ENCODE data around the gene DCUN1D3.

DCUN1D3 gene

GRCh38 chr16:20918486-20919239, 18.5 kb upstream of the DCUN1D3 start:
- FAIRE-seq = no peak

- FAIRE-seq = no peak
Observed at GRCh38 chr16:20916942-20917341, 16.8 kb upstream of the DCUN1D3 start.

GRCh38 chr16:20916289-20916688, 16.1 kb upstream of the DCUN1D3 start:
- no peak for FAIRE-seq

- no peak for FAIRE-seq
Observed at GRCh38 chr16:20911361-20911760, 11.2 kb upstream of the DCUN1D3 start.

GRCh38 chr16:20910781-20911321, 10.7 kb upstream of the DCUN1D3 start:
- no peak for FAIRE-seq

- FAIRE-seq = no peak
Observed at GRCh38 chr16:20906341-20907255, 6.4 kb upstream of the DCUN1D3 start.

GRCh38 chr16:20905576-20905975, 5.4 kb upstream of the DCUN1D3 start:
- FAIRE-seq = no peak

- FAIRE-seq = no peak
Observed at GRCh38 chr16:20904507-20905081, 4.4 kb upstream of the DCUN1D3 start.

- no peak for FAIRE-seq
Observed at GRCh38 chr16:20903899-20904506, 3.8 kb upstream of the DCUN1D3 start.

- FAIRE-seq = no peak
Observed at GRCh38 chr16:20903116-20903898, 3.1 kb upstream of the DCUN1D3 start.

- FAIRE-seq = no peak
Observed at GRCh38 chr16:20902426-20902825, 2.3 kb upstream of the DCUN1D3 start.

- FAIRE-seq = no peak
Observed at GRCh38 chr16:20901436-20902112, 1.4 kb upstream of the DCUN1D3 start.

- no peak for FAIRE-seq
Observed at GRCh38 chr16:20901068-20901435, 894 bp upstream of the DCUN1D3 start.

- FAIRE-seq = no peak
Observed at GRCh38 chr16:20899477-20900298, 470 bp downstream of the DCUN1D3 start.

GRCh38 chr16:20899071-20899470, 1.1 kb downstream of the DCUN1D3 start:
- no peak for FAIRE-seq

GRCh38 chr16:20897922-20898321, 2.2 kb downstream of the DCUN1D3 start:
- FAIRE-seq = no peak

- no peak for FAIRE-seq
Observed at GRCh38 chr16:20897253-20897897, 2.8 kb downstream of the DCUN1D3 start.

GRCh38 chr16:20894388-20894787, 5.8 kb downstream of the DCUN1D3 start:
- no peak for FAIRE-seq

GRCh38 chr16:20889625-20890275, 10.4 kb downstream of the DCUN1D3 start:
- no peak for FAIRE-seq

Measured in colon (tissue), 2 donors.